ENCODE measurements around the gene GUCA1A. TPM values are rescaled to one million over a fixed set of nuclear protein-coding genes. Genes with fewer than 3 reads are reported as not detected.

Gene GUCA1A
- total RNA-seq, 6 donors from 2014 or later = not detected

- no peaks in the 10 kb centered on the region for H3K9me3 ChIP-seq
- TF ChIP-seq POLR2A (IDR thresholded peaks at IDR 0.05) (no peak), EP300 (IDR thresholded peaks at IDR 0.05) (no peak), POLR2AphosphoS5 (IDR thresholded peaks at IDR 0.05) (no peak)
- TF ChIP-seq, protein P1, sequence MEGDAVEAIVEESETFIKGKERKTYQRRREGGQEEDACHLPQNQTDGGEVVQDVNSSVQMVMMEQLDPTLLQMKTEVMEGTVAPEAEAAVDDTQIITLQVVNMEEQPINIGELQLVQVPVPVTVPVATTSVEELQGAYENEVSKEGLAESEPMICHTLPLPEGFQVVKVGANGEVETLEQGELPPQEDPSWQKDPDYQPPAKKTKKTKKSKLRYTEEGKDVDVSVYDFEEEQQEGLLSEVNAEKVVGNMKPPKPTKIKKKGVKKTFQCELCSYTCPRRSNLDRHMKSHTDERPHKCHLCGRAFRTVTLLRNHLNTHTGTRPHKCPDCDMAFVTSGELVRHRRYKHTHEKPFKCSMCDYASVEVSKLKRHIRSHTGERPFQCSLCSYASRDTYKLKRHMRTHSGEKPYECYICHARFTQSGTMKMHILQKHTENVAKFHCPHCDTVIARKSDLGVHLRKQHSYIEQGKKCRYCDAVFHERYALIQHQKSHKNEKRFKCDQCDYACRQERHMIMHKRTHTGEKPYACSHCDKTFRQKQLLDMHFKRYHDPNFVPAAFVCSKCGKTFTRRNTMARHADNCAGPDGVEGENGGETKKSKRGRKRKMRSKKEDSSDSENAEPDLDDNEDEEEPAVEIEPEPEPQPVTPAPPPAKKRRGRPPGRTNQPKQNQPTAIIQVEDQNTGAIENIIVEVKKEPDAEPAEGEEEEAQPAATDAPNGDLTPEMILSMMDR (IDR thresholded peaks at IDR 0.05) = no peak
- H3K27ac ChIP-seq = peak overlapping the region in 3 of 4 donors; percentile 2 to 56 (median 3)
- H3K27me3 ChIP-seq = no peaks in the 10 kb centered on the region
- H3K4me1 ChIP-seq = peaks cover 0 to 6% (median 0%) of the 10 kb centered on the region in 4 donors
- H3K36me3 ChIP-seq = peaks cover 0 to 5% (median 2%) of the 10 kb centered on the region in 4 donors
- ATAC-seq (ENCODE audit: low FRiP score in 2 of 2) (peak; percentile 12 to 52), DNase-seq (no peak)
- no peak overlapping the region for H3K4me3 ChIP-seq
- 72 to 80% methylated on average over 6 to 8 of the region's 8 CpGs for WGBS, 2 donors
Measured at GRCh38 chr6:42226645-42227143, 53.5 kb downstream of the GUCA1A start.

- H3K4me1 ChIP-seq = peaks cover 0 to 6% (median 0%) of the 10 kb centered on the region in 4 donors
- DNase-seq (peak in 1 of 2 donors; percentile 46), ATAC-seq (ENCODE audit: low FRiP score in 2 of 2) (peak; percentile 14 to 80)
- no peaks in the 10 kb centered on the region for H3K9me3 ChIP-seq
- TF ChIP-seq POLR2A (IDR thresholded peaks at IDR 0.05) (no peak), POLR2AphosphoS5 (IDR thresholded peaks at IDR 0.05) (peak in 1 of 2 donors; percentile 6), EP300 (IDR thresholded peaks at IDR 0.05) (peak in 1 of 4 donors; percentile 47)
- TF ChIP-seq, protein P1 (IDR thresholded peaks at IDR 0.05) = no peak
- WGBS, 2 donors = 74 to 76% methylated on average over 9 of the region's 9 CpGs
- H3K4me3 ChIP-seq = no peak overlapping the region
- peaks cover 0 to 9% (median 2%) of the 10 kb centered on the region in 4 donors for H3K36me3 ChIP-seq
- peak overlapping the region in 3 of 4 donors; percentile 2 to 56 (median 3) for H3K27ac ChIP-seq
- H3K27me3 ChIP-seq = no peaks in the 10 kb centered on the region
Measured at GRCh38 chr6:42227173-42227850, 54.1 kb downstream of the GUCA1A start.

DNA sequence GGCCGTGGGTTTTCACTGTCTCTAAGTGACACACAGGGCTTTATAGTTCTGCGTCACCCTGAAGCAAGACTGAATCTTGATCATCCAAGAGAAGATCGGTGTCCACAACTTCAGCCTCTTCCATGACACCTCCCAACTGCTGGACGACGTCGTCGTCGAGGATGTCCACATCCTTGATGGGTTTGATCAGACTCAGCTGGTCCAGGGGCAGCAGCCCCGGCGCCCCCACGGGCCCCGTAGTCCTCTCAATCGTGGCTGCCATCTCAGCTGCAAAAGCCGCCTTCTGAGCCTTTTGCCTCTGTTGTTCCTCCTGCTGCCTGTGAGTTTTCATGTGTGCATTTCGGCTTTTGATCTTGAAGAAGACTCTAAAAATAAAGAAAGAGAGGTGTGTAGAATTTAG lies 55.1 kb downstream of the GUCA1A start:
- TF ChIP-seq, protein P1 (IDR thresholded peaks at IDR 0.05) = no peak
- Histone ChIP-seq H3K27me3 (no peaks in the 10 kb centered on the region), H3K36me3 (peaks cover 0 to 9% (median 2%) of the 10 kb centered on the region in 4 donors), H3K4me1 (peaks cover 0 to 6% (median 0%) of the 10 kb centered on the region in 4 donors), H3K27ac (no peak overlapping the region), H3K4me3 (no peak overlapping the region), H3K9me3 (no peaks in the 10 kb centered on the region)
- DNase-seq = peak in 1 of 2 donors; percentile 72
- no peak for ATAC-seq (ENCODE audit: low FRiP score in 2 of 2)
- WGBS, 2 donors = 89 to 91% methylated on average over 15 of the region's 15 CpGs

Other genes starting within 250 kb of the GUCA1A start
- gene CCND3, start 231.6 kb upstream of the GUCA1A start, total RNA-seq = 100 to 1,000 TPM; 138 to 305 (median 211) TPM
- gene TAF8, start 122.8 kb upstream of the GUCA1A start, total RNA-seq = 10 to 100 TPM; 23.0 to 67.1 (median 34.4) TPM
- 10 to 100 TPM in 5 of 6 donors, 1 to 10 TPM in 1; 9.4 to 26.3 (median 17.0) TPM for gene C6orf132, start 30.7 kb upstream of the GUCA1A start, total RNA-seq
- gene GUCA1B, start 21.6 kb downstream of the GUCA1A start, total RNA-seq = 10 to 100 TPM in 1 of 6 donors, 1 to 10 TPM in 3, under 1 TPM in 1, not detected in 1; 0.76 to 10.5 (median 1.3) TPM
- gene MRPS10, start 44.5 kb downstream of the GUCA1A start, total RNA-seq = 10 to 100 TPM in 5 of 6 donors, 1 to 10 TPM in 1; 9.2 to 32.4 (median 21.2) TPM

Measured in upper lobe of left lung (tissue), 6 donors.